Liver (tissue), 9 donors: Measurements from ENCODE around the gene CFL1. TPM values are rescaled to one million over a fixed set of nuclear protein-coding genes. Genes with fewer than 3 reads are reported as not detected.

Experiments used
- DNase-seq: peaks from one replicate; pipeline ENCODE4 v3.0.0-alpha.2; 2017; ENCODE audit warnings: low spot score
- H3K27ac ChIP-seq, 2 donors: one replicate each; pipeline ENCODE4 v1.7.0; 2013; ENCODE audit warnings: inconsistent platforms in 2 of 2, low read length in 2 of 2, control low read depth in 1 of 2, low read depth in 1 of 2, mild to moderate bottlenecking in 1 of 2
- H3K27me3 ChIP-seq, 4 donors: one replicate each; pipeline versions ENCODE4 v1.6.1 to v1.7.0; 2013; ENCODE audit warnings: low read length in 3 of 4, inconsistent platforms in 1 of 4, mild to moderate bottlenecking in 1 of 4, moderate library complexity in 1 of 4; ENCODE audit not compliant: control insufficient read depth in 4 of 4, insufficient read depth in 4 of 4
- H3K36me3 ChIP-seq, 4 donors: one replicate each; pipeline versions ENCODE4 v1.6.1 to v1.7.0; 2013; ENCODE audit warnings: low read length in 3 of 4, mild to moderate bottlenecking in 3 of 4, low read depth in 1 of 4, moderate library complexity in 1 of 4; ENCODE audit not compliant: control insufficient read depth in 4 of 4, insufficient read depth in 3 of 4
- H3K4me1 ChIP-seq, 4 donors: one replicate each; pipeline versions ENCODE4 v1.6.1 to v1.7.0; 2013; ENCODE audit warnings: low read length in 3 of 4, mild to moderate bottlenecking in 3 of 4, moderate library complexity in 1 of 4; ENCODE audit not compliant: control insufficient read depth in 4 of 4, insufficient read depth in 4 of 4
- H3K4me3 ChIP-seq, 3 donors: one replicate each; pipeline versions ENCODE4 v1.6.1 to v1.7.0; 2013; ENCODE audit warnings: low read length in 3 of 3, control low read depth in 1 of 3, low read depth in 1 of 3, mild to moderate bottlenecking in 1 of 3
- H3K9ac ChIP-seq, 2 donors: one replicate each; pipeline ENCODE4 v1.7.0; 2013; ENCODE audit warnings: low read length in 2 of 2, mild to moderate bottlenecking in 2 of 2, moderate library complexity in 2 of 2, control low read depth in 1 of 2, low read depth in 1 of 2
- H3K9me3 ChIP-seq, 4 donors: one replicate each; pipeline versions ENCODE4 v1.6.1 to v1.7.0; 2013; ENCODE audit warnings: low read length in 3 of 4; ENCODE audit not compliant: control insufficient read depth in 4 of 4
- EGR1 ChIP-seq, 2 donors: IDR thresholded peaks; 2 replicates each; pipeline ENCODE4 v1.6.1; 2016 to 2018; ENCODE audit warnings: antibody characterized with exemption in 2 of 2, low read depth in 2 of 2
- FOXA1 ChIP-seq: IDR thresholded peaks from 2 replicates; pipeline ENCODE4 v1.6.1; 2016; ENCODE audit warnings: antibody characterized with exemption
- FOXA2 ChIP-seq: IDR thresholded peaks from 2 replicates; pipeline ENCODE4 v1.6.1; 2016; ENCODE audit warnings: antibody characterized with exemption
- GABPA ChIP-seq, 2 donors: IDR thresholded peaks in 1 of 2; conservative IDR thresholded peaks in 1 of 2; 2 replicates each; pipeline ENCODE4 v1.6.1; 2016; ENCODE audit warnings: antibody characterized with exemption in 2 of 2, mild to moderate bottlenecking in 1 of 2, moderate library complexity in 1 of 2
- HNF4A ChIP-seq, 2 donors: conservative IDR thresholded peaks; 2 replicates each; pipeline ENCODE4 v1.6.1; 2016; ENCODE audit warnings: antibody characterized with exemption in 2 of 2, mild to moderate bottlenecking in 2 of 2
- HNF4G ChIP-seq: IDR thresholded peaks from 2 replicates; pipeline ENCODE4 v1.6.1; 2016; ENCODE audit warnings: antibody characterized with exemption
- JUND ChIP-seq, 2 donors: IDR thresholded peaks; 2 replicates each; pipeline ENCODE4 v1.6.1; 2016; ENCODE audit warnings: antibody characterized with exemption in 2 of 2
- NR2F2 ChIP-seq: IDR thresholded peaks from 2 replicates; pipeline ENCODE4 v1.6.1; 2016; ENCODE audit warnings: antibody characterized with exemption
- RAD21 ChIP-seq, 2 donors: IDR thresholded peaks; 2 replicates each; pipeline ENCODE4 v1.6.1; 2016; ENCODE audit warnings: antibody characterized with exemption in 2 of 2, mild to moderate bottlenecking in 2 of 2
- REST ChIP-seq: IDR thresholded peaks from 2 replicates; pipeline ENCODE4 v1.6.1; 2016; ENCODE audit warnings: antibody characterized with exemption, mild to moderate bottlenecking
- RXRA ChIP-seq, 2 donors: IDR thresholded peaks; 2 replicates each; pipeline ENCODE4 v1.6.1; 2017 to 2018; ENCODE audit warnings: antibody characterized with exemption in 2 of 2, mild to moderate bottlenecking in 1 of 2
- TAF1 ChIP-seq: conservative IDR thresholded peaks from 2 replicates; pipeline ENCODE4 v1.6.1; 2016; ENCODE audit warnings: antibody characterized with exemption, mild to moderate bottlenecking
- YY1 ChIP-seq: IDR thresholded peaks from 2 replicates; pipeline ENCODE4 v1.6.1; 2016; ENCODE audit warnings: antibody characterized with exemption, mild to moderate bottlenecking
- WGBS: extraction: QIAGEN DNeasy Blood & Tissue Kit; methylation state at CpG from one replicate; pipeline ENCODE4 v1.1.7; 2013; 5-methylcytosine and 5-hydroxymethylcytosine counted together
- polyA plus RNA-seq, 2 donors: library from polyadenylated mRNA; stranded (reverse) in 1 of 2; unstranded in 1 of 2; fragments of 200-250 nt in 1 of 2; fragments of >200 nt in 1 of 2; fragmentation: Nextera tagmentation in 1 of 2; extraction: Ambion mirVana in 1 of 2; gene quantifications; one replicate each; pipeline versions ENCODE4 v1.2.1 to v1.2.3, GENCODE V29; 2013 to 2015
- total RNA-seq, 2 donors: library from RNA; depleted of rRNA; stranded (reverse); fragments of >200 nt; gene quantifications; one replicate each; pipeline ENCODE4 v1.2.3, GENCODE V29; 2014
- TF ChIP-seq, protein P1 (sequence below): fragments of 150-350 bp; IDR thresholded peaks from 2 replicates; pipeline ENCODE4 v1.5.1; 2017; ENCODE audit warnings: improper control_type of control experiment, low read depth, low read length; ENCODE audit not compliant: missing input control
- TF ChIP-seq, protein P2 (sequence below): IDR thresholded peaks from 2 replicates; pipeline ENCODE4 v1.6.1; 2016; ENCODE audit warnings: antibody characterized with exemption
- donor health status: healthy.
- donor health status: healthy.
- donor health status: healthy.
- donor health status: healthy.
- donor health status: healthy.

The CFL1 gene
- total and polyA plus RNA-seq, 4 donors: 184 to 498 (median 282) TPM

GRCh38 chr11:65844231-65844872 is 13.6 kb downstream of the CFL1 start:
- H3K36me3 ChIP-seq: no peaks in the 10 kb centered on the region
- no peaks in the 10 kb centered on the region for H3K27me3 ChIP-seq
- TF ChIP-seq HNF4A (conservative IDR thresholded peaks at IDR 0.05) (no peak), FOXA2 (no peak), HNF4G (no peak), EGR1 (IDR thresholded peaks at IDR 0.05; ENCODE audit: low read depth in 2 of 2) (no peak), JUND (IDR thresholded peaks at IDR 0.05) (no peak), YY1 (no peak), REST (no peak), RAD21 (IDR thresholded peaks at IDR 0.05) (no peak), NR2F2 (no peak), TAF1 (no peak), FOXA1 (no peak)
- TF ChIP-seq, protein P1, sequence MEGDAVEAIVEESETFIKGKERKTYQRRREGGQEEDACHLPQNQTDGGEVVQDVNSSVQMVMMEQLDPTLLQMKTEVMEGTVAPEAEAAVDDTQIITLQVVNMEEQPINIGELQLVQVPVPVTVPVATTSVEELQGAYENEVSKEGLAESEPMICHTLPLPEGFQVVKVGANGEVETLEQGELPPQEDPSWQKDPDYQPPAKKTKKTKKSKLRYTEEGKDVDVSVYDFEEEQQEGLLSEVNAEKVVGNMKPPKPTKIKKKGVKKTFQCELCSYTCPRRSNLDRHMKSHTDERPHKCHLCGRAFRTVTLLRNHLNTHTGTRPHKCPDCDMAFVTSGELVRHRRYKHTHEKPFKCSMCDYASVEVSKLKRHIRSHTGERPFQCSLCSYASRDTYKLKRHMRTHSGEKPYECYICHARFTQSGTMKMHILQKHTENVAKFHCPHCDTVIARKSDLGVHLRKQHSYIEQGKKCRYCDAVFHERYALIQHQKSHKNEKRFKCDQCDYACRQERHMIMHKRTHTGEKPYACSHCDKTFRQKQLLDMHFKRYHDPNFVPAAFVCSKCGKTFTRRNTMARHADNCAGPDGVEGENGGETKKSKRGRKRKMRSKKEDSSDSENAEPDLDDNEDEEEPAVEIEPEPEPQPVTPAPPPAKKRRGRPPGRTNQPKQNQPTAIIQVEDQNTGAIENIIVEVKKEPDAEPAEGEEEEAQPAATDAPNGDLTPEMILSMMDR: no peak
- no peaks in the 10 kb centered on the region for H3K9me3 ChIP-seq
- no peak overlapping the region for H3K27ac ChIP-seq
- 77% methylated on average over 10 of the region's 10 CpGs for WGBS
- H3K9ac ChIP-seq: no peak overlapping the region
- H3K4me3 ChIP-seq: no peak overlapping the region
- peaks cover 0 to 2% (median 0%) of the 10 kb centered on the region in 4 donors for H3K4me1 ChIP-seq
- DNase-seq: no peak

GRCh38 chr11:65843811-65844210 is 14.2 kb downstream of the CFL1 start:
- Histone ChIP-seq H3K27me3 (no peaks in the 10 kb centered on the region), H3K4me1 (peaks cover 0 to 2% (median 0%) of the 10 kb centered on the region in 4 donors), H3K27ac (no peak overlapping the region), H3K9me3 (no peaks in the 10 kb centered on the region), H3K36me3 (no peaks in the 10 kb centered on the region), H3K9ac (no peak overlapping the region), H3K4me3 (no peak overlapping the region)
- WGBS: 90% methylated on average over 3 of the region's 3 CpGs
- DNase-seq: no peak
- TF ChIP-seq RAD21 (IDR thresholded peaks at IDR 0.05) (no peak), TAF1 (no peak), FOXA1 (no peak)

DNA sequence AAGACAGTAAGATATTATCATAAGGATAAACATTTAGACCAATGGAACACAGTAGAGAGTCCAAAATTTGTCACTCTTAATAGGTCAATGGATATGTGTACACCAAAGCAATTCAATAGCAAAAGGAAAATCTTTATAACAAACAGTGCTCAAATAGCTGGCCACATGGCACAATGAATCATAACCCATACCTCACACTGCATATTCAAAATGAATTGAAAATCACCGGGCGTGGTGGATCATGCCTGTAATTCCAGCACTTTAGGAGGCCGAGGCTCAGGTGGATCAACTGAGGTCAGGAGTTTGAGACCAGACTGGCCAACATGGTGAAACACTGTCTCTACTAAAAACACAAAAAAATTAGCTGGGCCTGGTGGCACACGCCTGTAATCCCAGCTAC is 15.8 kb downstream of the CFL1 start:
- no peak for DNase-seq
- TF ChIP-seq HNF4A (conservative IDR thresholded peaks at IDR 0.05) (no peak), FOXA1 (no peak), GABPA (IDR thresholded peaks at IDR 0.05 in 1 of 2, conservative IDR thresholded peaks at IDR 0.05 in 1 of 2) (no peak), RXRA (IDR thresholded peaks at IDR 0.05) (no peak), JUND (IDR thresholded peaks at IDR 0.05) (no peak), HNF4G (no peak), NR2F2 (no peak)
- TF ChIP-seq, protein P1: no peak
- TF ChIP-seq, protein P2, sequence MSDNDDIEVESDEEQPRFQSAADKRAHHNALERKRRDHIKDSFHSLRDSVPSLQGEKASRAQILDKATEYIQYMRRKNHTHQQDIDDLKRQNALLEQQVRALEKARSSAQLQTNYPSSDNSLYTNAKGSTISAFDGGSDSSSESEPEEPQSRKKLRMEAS: no peak
- H3K4me3 ChIP-seq: no peak overlapping the region
- peaks cover 0 to 2% (median 0%) of the 10 kb centered on the region in 4 donors for H3K4me1 ChIP-seq
- H3K9ac ChIP-seq: no peak overlapping the region
- H3K27ac ChIP-seq: no peak overlapping the region
- 92% methylated on average over 4 of the region's 4 CpGs for WGBS
- H3K9me3 ChIP-seq: no peaks in the 10 kb centered on the region
- H3K27me3 ChIP-seq: no peaks in the 10 kb centered on the region
- no peaks in the 10 kb centered on the region for H3K36me3 ChIP-seq
